ENCODE measurements around the gene CD8B2. TPM values are rescaled to one million over a fixed set of nuclear protein-coding genes. Genes with fewer than 3 reads are reported as not detected.

The CD8B2 gene
- total RNA-seq, 1 experiment from 2014 or later: not detected

DNA sequence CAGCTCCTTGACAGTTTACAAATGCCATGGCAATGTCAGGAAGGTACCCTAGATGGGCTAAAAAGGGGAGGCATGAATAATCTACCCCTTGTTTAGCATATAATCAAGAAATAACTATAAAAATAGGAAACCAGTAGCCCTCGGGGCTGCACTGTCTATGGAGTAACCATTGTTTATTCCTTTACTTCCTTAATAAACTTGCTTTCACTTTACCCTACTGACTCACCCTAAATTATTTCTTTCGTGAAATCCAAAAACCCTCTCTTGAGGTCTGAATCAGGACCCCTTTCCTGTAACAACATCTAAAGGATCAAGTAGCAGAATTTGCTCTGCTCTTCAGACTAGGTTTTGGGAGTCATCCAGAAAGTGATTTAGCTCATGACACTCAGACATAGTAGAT, 43.7 kb downstream of the CD8B2 start:
- no peaks in the 10 kb centered on the region for H3K9me3 ChIP-seq (ENCODE audit: control insufficient read depth, insufficient read depth, low read depth, low read length)
- peaks cover 9% of the 10 kb centered on the region for H3K27me3 ChIP-seq (ENCODE audit: control insufficient read depth, insufficient read depth, low read length)
- CTCF ChIA-PET: no interaction called here
- H3K27ac ChIP-seq (ENCODE audit: low read length): no peak overlapping the region
- no peak for DNase-seq (ENCODE audit: low read depth, low spot score)
- POLR2A ChIA-PET: no interaction called here
- intact Hi-C loops (cut with micrococcal nuclease; ENCODE audit: unreplicated experiment): no loop called here
- no peaks in the 10 kb centered on the region for H3K36me3 ChIP-seq (ENCODE audit: control insufficient read depth, insufficient read depth, low read length)
- ATAC-seq: no peak
- in situ Hi-C loops (cut with HindIII; ENCODE audit: low pct_unique_long_range_greater_than_20kb, low sequenced_read_pairs): no loop called here
- H3K4me3 ChIP-seq (ENCODE audit: low read depth in 2 of 2, low read length in 2 of 2): no peak overlapping the region
- no peaks in the 10 kb centered on the region for H3K4me1 ChIP-seq (ENCODE audit: control insufficient read depth, insufficient read depth, low read length)
- TF ChIP-seq TCF7L2 (IDR thresholded peaks at IDR 0.05; ENCODE audit: low read depth, low read length) (no peak), POLR2AphosphoS5 (IDR thresholded peaks at IDR 0.05; ENCODE audit: low read depth, low read length) (no peak), CTCF (IDR thresholded peaks at IDR 0.05) (no peak), REST (IDR thresholded peaks at IDR 0.05; ENCODE audit: insufficient read depth in 1 of 2, low read depth in 2 of 2, low read length in 1 of 2) (no peak), SIN3A (IDR thresholded peaks at IDR 0.05; ENCODE audit: borderline replicate concordance, insufficient read depth, low read depth, low read length) (no peak)
- BruUV-seq (replicated peaks): no TSS peak

- DNase-seq (ENCODE audit: low read depth, low spot score) (no peak), ATAC-seq (no peak)
- BruUV-seq (replicated peaks): no TSS peak
- Histone ChIP-seq H3K36me3 (ENCODE audit: control insufficient read depth, insufficient read depth, low read length) (no peaks in the 10 kb centered on the region), H3K27ac (ENCODE audit: low read length) (no peak overlapping the region), H3K27me3 (ENCODE audit: control insufficient read depth, insufficient read depth, low read length) (peaks cover 9% of the 10 kb centered on the region), H3K4me3 (ENCODE audit: low read depth in 2 of 2, low read length in 2 of 2) (no peak overlapping the region), H3K4me1 (ENCODE audit: control insufficient read depth, insufficient read depth, low read length) (no peaks in the 10 kb centered on the region), H3K9me3 (ENCODE audit: control insufficient read depth, insufficient read depth, low read depth, low read length) (no peaks in the 10 kb centered on the region)
- intact Hi-C loops (cut with micrococcal nuclease; ENCODE audit: unreplicated experiment): no loop called here
- POLR2A ChIA-PET: no interaction called here
- CTCF ChIA-PET: no interaction called here
- no peak for TF ChIP-seq REST (IDR thresholded peaks at IDR 0.05; ENCODE audit: insufficient read depth in 1 of 2, low read depth in 2 of 2, low read length in 1 of 2)
- no peak for TF ChIP-seq SIN3A (IDR thresholded peaks at IDR 0.05; ENCODE audit: borderline replicate concordance, insufficient read depth, low read depth, low read length)
- no peak for TF ChIP-seq CTCF (IDR thresholded peaks at IDR 0.05)
- TF ChIP-seq POLR2AphosphoS5 (IDR thresholded peaks at IDR 0.05; ENCODE audit: low read depth, low read length): no peak
- TF ChIP-seq TCF7L2 (IDR thresholded peaks at IDR 0.05; ENCODE audit: low read depth, low read length): no peak
- in situ Hi-C loops (cut with HindIII; ENCODE audit: low pct_unique_long_range_greater_than_20kb, low sequenced_read_pairs): no loop called here
Observed at GRCh38 chr2:106531676-106532214, 44.6 kb downstream of the CD8B2 start.

All from Panc1 (cell line).